ENCODE data around the gene TPK1. TPM values are rescaled to one million over a fixed set of nuclear protein-coding genes. Genes with fewer than 3 reads are reported as not detected.
A peak's percentile ranks its signal among the peaks of the same experiment; 100 is the strongest.

Gene TPK1
- total and polyA plus RNA-seq, 2 of the 8 experiments (the other 6 are each of a cell fraction or from before 2014, with no cell fraction given) = 1.9 to 2.7 TPM

DNA sequence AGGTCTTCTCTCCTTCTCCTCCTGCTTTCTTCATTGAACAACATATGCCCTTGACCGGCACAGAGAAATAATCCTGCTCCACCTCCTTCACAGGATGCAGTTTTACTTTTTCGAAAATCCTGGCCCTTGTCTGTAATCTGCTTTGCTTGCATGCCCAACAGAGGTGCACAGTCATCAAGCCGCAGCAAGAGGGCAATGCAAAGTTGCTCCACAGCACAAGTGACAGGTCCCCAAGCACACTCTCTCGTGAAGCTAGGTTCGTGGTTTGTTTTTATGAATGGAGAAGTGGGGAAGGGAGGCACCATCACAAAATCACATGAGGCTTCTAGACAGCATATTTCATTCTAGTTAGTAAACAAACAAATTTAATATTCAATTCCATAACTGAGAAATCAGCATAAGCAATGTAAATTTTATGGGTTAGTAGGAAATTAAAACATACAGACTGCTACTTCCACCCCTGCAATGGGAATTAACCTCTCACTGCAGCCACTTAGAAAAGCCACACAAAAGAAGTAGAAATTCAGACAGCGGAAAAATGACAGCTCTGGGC lies 178.8 kb downstream of the TPK1 start:
- Histone ChIP-seq H3K4me1 (replicated peaks in 1 of 4; ENCODE audit: control insufficient read depth in 3 of 4, insufficient read depth in 4 of 4, low read length in 3 of 4) (no peaks in the 10 kb centered on the region), H3K36me3 (ENCODE audit: control insufficient read depth in 2 of 4, insufficient read depth in 4 of 4, low read length in 3 of 4) (no peaks in the 10 kb centered on the region), H2BK120ac (replicated peaks; ENCODE audit: low read depth, low read length) (no peak overlapping the region), H4K91ac (replicated peaks; ENCODE audit: insufficient read length, low read length) (no peak overlapping the region), H3K9me3 (ENCODE audit: insufficient read depth in 2 of 2, low read depth in 1 of 2, low read length in 1 of 2) (no peaks in the 10 kb centered on the region), H4K20me1 (replicated peaks in 1 of 2; ENCODE audit: control insufficient read depth in 1 of 2, insufficient read depth in 2 of 2, low read length in 2 of 2) (no peaks in the 10 kb centered on the region), H4K8ac (ENCODE audit: extremely low read depth, insufficient read depth, low read length) (no peak overlapping the region), H3K23me2 (ENCODE audit: low read depth, low read length) (no peaks in the 10 kb centered on the region), H2AK5ac (ENCODE audit: low read depth, low read length) (no peak overlapping the region), H2BK15ac (ENCODE audit: low read length) (no peak overlapping the region), H2BK5ac (ENCODE audit: low read depth, low read length) (no peak overlapping the region), H2BK20ac (ENCODE audit: low read length) (no peak overlapping the region), H3K4me3 (ENCODE audit: extremely low read depth in 1 of 4, insufficient read depth in 2 of 4, low read depth in 3 of 4, low read length in 4 of 4) (no peak overlapping the region), H4K5ac (ENCODE audit: insufficient read length, low read depth, low read length) (no peak overlapping the region), H3K14ac (ENCODE audit: insufficient read length) (no peak overlapping the region), H3K23ac (ENCODE audit: insufficient read length) (no peak overlapping the region), H3K9ac (replicated peaks in 1 of 4; ENCODE audit: extremely low read depth in 1 of 4, low read depth in 3 of 4, low read length in 3 of 4) (no peak overlapping the region), H2AFZ (ENCODE audit: low read length) (no peak overlapping the region), H2BK12ac (ENCODE audit: low read depth, low read length) (no peak overlapping the region), H3K4me2 (ENCODE audit: insufficient read depth in 1 of 2, low read depth in 2 of 2, low read length in 2 of 2) (no peak overlapping the region), H3K79me1 (ENCODE audit: low read depth, low read length) (no peaks in the 10 kb centered on the region), H3K27me3 (replicated peaks in 1 of 4; ENCODE audit: control insufficient read depth in 3 of 4, extremely low read depth in 1 of 4, insufficient read depth in 3 of 4, low read length in 3 of 4) (no peaks in the 10 kb centered on the region), H3K4ac (replicated peaks; ENCODE audit: insufficient read length, low read depth, low read length) (no peak overlapping the region), H3K79me2 (ENCODE audit: control insufficient read depth in 1 of 2, insufficient read depth in 2 of 2, low read length in 2 of 2) (no peaks in the 10 kb centered on the region), H3K27ac (ENCODE audit: low read depth, low read length) (no peak overlapping the region), H3K18ac (ENCODE audit: extremely low read depth, low read length) (no peak overlapping the region), H3K56ac (replicated peaks; ENCODE audit: insufficient read length, low read depth, low read length) (no peak overlapping the region)
- no peak for FAIRE-seq
- ChIA-PET CTCF (ENCODE audit: partially characterized antibody) (interaction anchor here (0.7 to 1.3 kb wide), 5 partner anchors 9 to 131 kb away, joined by 3 to 5 read pairs (median 4); no protein-coding TSS in a partner anchor), POLR2A (ENCODE audit: partially characterized antibody) (no interaction called here)
- TF ChIP-seq RAD21 (IDR thresholded peaks at IDR 0.05 in 1 of 2, conservative IDR thresholded peaks at IDR 0.05 in 1 of 2; ENCODE audit: low read depth in 2 of 2, low read length in 2 of 2) (peak in 1 of 2 experiments; percentile 47; a peak in 2 of 4 replicates), FOSL1 (IDR thresholded peaks at IDR 0.05; ENCODE audit: insufficient read depth, low read depth, low read length) (no peak), EZH2 (IDR thresholded peaks at IDR 0.05; ENCODE audit: low read depth, low read length, severe bottlenecking) (no peak)
- TF ChIP-seq, protein P1, sequence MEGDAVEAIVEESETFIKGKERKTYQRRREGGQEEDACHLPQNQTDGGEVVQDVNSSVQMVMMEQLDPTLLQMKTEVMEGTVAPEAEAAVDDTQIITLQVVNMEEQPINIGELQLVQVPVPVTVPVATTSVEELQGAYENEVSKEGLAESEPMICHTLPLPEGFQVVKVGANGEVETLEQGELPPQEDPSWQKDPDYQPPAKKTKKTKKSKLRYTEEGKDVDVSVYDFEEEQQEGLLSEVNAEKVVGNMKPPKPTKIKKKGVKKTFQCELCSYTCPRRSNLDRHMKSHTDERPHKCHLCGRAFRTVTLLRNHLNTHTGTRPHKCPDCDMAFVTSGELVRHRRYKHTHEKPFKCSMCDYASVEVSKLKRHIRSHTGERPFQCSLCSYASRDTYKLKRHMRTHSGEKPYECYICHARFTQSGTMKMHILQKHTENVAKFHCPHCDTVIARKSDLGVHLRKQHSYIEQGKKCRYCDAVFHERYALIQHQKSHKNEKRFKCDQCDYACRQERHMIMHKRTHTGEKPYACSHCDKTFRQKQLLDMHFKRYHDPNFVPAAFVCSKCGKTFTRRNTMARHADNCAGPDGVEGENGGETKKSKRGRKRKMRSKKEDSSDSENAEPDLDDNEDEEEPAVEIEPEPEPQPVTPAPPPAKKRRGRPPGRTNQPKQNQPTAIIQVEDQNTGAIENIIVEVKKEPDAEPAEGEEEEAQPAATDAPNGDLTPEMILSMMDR (IDR thresholded peaks at IDR 0.05; ENCODE audit: control extremely low read depth in 1 of 3, insufficient read depth in 1 of 3, low read depth in 1 of 3, low read length in 3 of 3) = peak in 2 of 3 experiments; percentile 43 to 49; a peak in 3 of 4 replicates
- no peak for DNase-seq (ENCODE audit: low read depth in 1 of 2, low spot score in 2 of 2)
- WGBS, 2 experiments (ENCODE audit: extremely low coverage in 1 of 2, insufficient coverage in 1 of 2, insufficient read length in 1 of 2, insufficient replicate concordance in 2 of 2, low coverage in 1 of 2, low lambda C conversion rate in 2 of 2, missing lambda C conversion rate in 1 of 2) = 83% methylated on average over 6 of the region's 6 CpGs; no CpG with 5 or more reads in 1 of the 2 experiments

All from H1 (cell line).